ENCODE measurements around the gene PCSK6. TPM values are rescaled to one million over a fixed set of nuclear protein-coding genes. Genes with fewer than 3 reads are reported as not detected.

Gene PCSK6
- total RNA-seq, 1 donor from 2014 or later: 1.1 TPM

GRCh38 chr15:101324524-101325177 lies 164.9 kb downstream of the PCSK6 start:
- ATAC-seq (ENCODE audit: low read depth): no peak
- CTCF ChIA-PET: no interaction called here

GRCh38 chr15:101323793-101324523 lies 165.5 kb downstream of the PCSK6 start:
- intact Hi-C loops (cut with micrococcal nuclease): no loop called here
- no peak for DNase-seq
- H3K27ac Mint-ChIP-seq: no peak overlapping the region
- H3K36me3 Mint-ChIP-seq (ENCODE audit: low read depth): no peaks in the 10 kb centered on the region
- no peak for ATAC-seq (ENCODE audit: low read depth)
- TF ChIP-seq CTCF (IDR thresholded peaks at IDR 0.05): no peak
- peaks cover 48% of the 10 kb centered on the region for H3K27me3 Mint-ChIP-seq
- H3K4me3 Mint-ChIP-seq: no peak overlapping the region
- H3K9me3 Mint-ChIP-seq: no peaks in the 10 kb centered on the region
- POLR2A ChIA-PET: no interaction called here
- peaks cover 12% of the 10 kb centered on the region for H3K4me1 Mint-ChIP-seq
- CTCF ChIA-PET: no interaction called here

More at GRCh38 chr15:101324524-101325177, 164.9 kb downstream of the PCSK6 start:
- Mint-ChIP-seq H3K4me1 (peaks cover 12% of the 10 kb centered on the region), H3K27ac (no peak overlapping the region), H3K4me3 (no peak overlapping the region), H3K36me3 (ENCODE audit: low read depth) (no peaks in the 10 kb centered on the region), H3K9me3 (no peaks in the 10 kb centered on the region), H3K27me3 (peaks cover 44% of the 10 kb centered on the region)
- no peak for DNase-seq
- POLR2A ChIA-PET: no interaction called here
- intact Hi-C loops (cut with micrococcal nuclease): no loop called here
- no peak for TF ChIP-seq CTCF (IDR thresholded peaks at IDR 0.05)

GRCh38 chr15:101322854-101323477 lies 166.5 kb downstream of the PCSK6 start:
- TF ChIP-seq CTCF (IDR thresholded peaks at IDR 0.05): no peak
- POLR2A ChIA-PET: no interaction called here
- intact Hi-C loops (cut with micrococcal nuclease): no loop called here
- Mint-ChIP-seq H3K4me3 (no peak overlapping the region), H3K9me3 (no peaks in the 10 kb centered on the region), H3K36me3 (ENCODE audit: low read depth) (no peaks in the 10 kb centered on the region), H3K27me3 (peaks cover 49% of the 10 kb centered on the region), H3K27ac (no peak overlapping the region), H3K4me1 (peaks cover 12% of the 10 kb centered on the region)
- ATAC-seq (ENCODE audit: low read depth): no peak
- CTCF ChIA-PET: no interaction called here
- no peak for DNase-seq

GRCh38 chr15:101322016-101322695 lies 167.4 kb downstream of the PCSK6 start:
- Mint-ChIP-seq H3K4me3 (no peak overlapping the region), H3K27ac (no peak overlapping the region), H3K9me3 (no peaks in the 10 kb centered on the region), H3K27me3 (peaks cover 45% of the 10 kb centered on the region), H3K4me1 (peaks cover 12% of the 10 kb centered on the region), H3K36me3 (ENCODE audit: low read depth) (no peaks in the 10 kb centered on the region)
- POLR2A ChIA-PET: no interaction called here
- no peak for ATAC-seq (ENCODE audit: low read depth)
- DNase-seq: no peak
- TF ChIP-seq CTCF (IDR thresholded peaks at IDR 0.05): no peak
- CTCF ChIA-PET: no interaction called here
- intact Hi-C loops (cut with micrococcal nuclease): no loop called here

Data from activated B cell treated with CpG ODN at 0.5 μM for 24 hours (primary cell).